K562 (cell line): ENCODE data around the gene TMPRSS11E. TPM values are rescaled to one million over a fixed set of nuclear protein-coding genes. Genes with fewer than 3 reads are reported as not detected.

Source experiments
- ATAC-seq: fragments of 200-7000 bp; cut with Tn5 transposase; 3 replicates; pipeline ENCODE4 v1.9.1; 2020; ENCODE audit warnings: moderate library complexity
- BruUV-seq: library from RNA; stranded (reverse); fragments of 400-500 nt; replicated peaks from 2 replicates; lab custom pipeline; 2021; lab: Mats Ljungman, UMichigan
- CTCF ChIA-PET: fragments of 300-600 bp; formaldehyde crosslinking; extraction: SDS; loops from one replicate; lab custom pipeline; 2021; ENCODE audit warnings: low intra/inter-chr PET ratio; lab: Yijun Ruan, JAX
- POLR2A ChIA-PET: fragments of 300-600, 350-650 bp; sonication (Branson Sonifier 250); formaldehyde crosslinking; extraction: SDS; loops from one replicate; lab custom pipeline; 2021; ENCODE audit warnings: antibody characterized with exemption, inconsistent platforms; lab: Yijun Ruan, JAX
- DNase-seq, 4 experiments: peaks; one replicate each; pipeline versions ENCODE4 v3.0.0 to v3.0.0-alpha.2; 2011 to 2018; ENCODE audit warnings: low spot score in 3 of 4, mixed read lengths in 3 of 4; ENCODE audit errors: extremely low read depth in 1 of 4
- FAIRE-seq: peaks from 2 replicates; lab custom pipeline; 2011; peaks lifted over from hg19 to GRCh38; lab: Jason Lieb, UNC
- H2AFZ ChIP-seq: 2 replicates; pipeline ENCODE4 v1.6.0; 2011; ENCODE audit warnings: low read depth, low read length, control low read depth, inconsistent platforms
- H3K27ac ChIP-seq: fragments of 200-600 bp; 3 replicates; pipeline ENCODE4 v1.8.0; 2011; ENCODE audit warnings: low read depth, mild to moderate bottlenecking, control low read depth, inconsistent platforms, low read length, moderate library complexity, mixed read lengths; ENCODE audit errors: extremely low read depth
- H3K27me3 ChIP-seq, 2 experiments: fragments of 300-600 bp in 1 of 2; 2 replicates in 1 of 2; 3 replicates in 1 of 2; pipeline versions ENCODE4 v1.6.0 to v1.8.0; 2011; ENCODE audit warnings: inconsistent platforms in 2 of 2, low read length in 2 of 2, mild to moderate bottlenecking in 1 of 2, mixed read lengths in 1 of 2, moderate library complexity in 1 of 2; ENCODE audit not compliant: control insufficient read depth in 2 of 2, insufficient read depth in 2 of 2
- H3K36me3 ChIP-seq: fragments of 300-600 bp; 3 replicates; pipeline ENCODE4 v1.8.0; 2011; ENCODE audit warnings: mild to moderate bottlenecking, low read length, inconsistent platforms; ENCODE audit not compliant: control insufficient read depth, insufficient read depth
- H3K4me1 ChIP-seq, 2 experiments: fragments of 200-600 bp in 1 of 2; replicated peaks in 1 of 2; 2 replicates in 1 of 2; 3 replicates in 1 of 2; pipeline versions ENCODE4 v1.5.1 to v1.8.0; 2011; ENCODE audit warnings: inconsistent platforms in 2 of 2, low read length in 2 of 2, mild to moderate bottlenecking in 1 of 2, mixed read lengths in 1 of 2, moderate library complexity in 1 of 2; ENCODE audit not compliant: control insufficient read depth in 2 of 2, insufficient read depth in 2 of 2
- H3K4me2 ChIP-seq: 2 replicates; pipeline ENCODE4 v1.6.1; 2011; ENCODE audit warnings: low read length, control low read depth, inconsistent platforms, mixed read lengths; ENCODE audit not compliant: insufficient read depth
- H3K4me3 ChIP-seq: fragments of 200-600 bp; sonication (generic), shearing (Covaris generic); 2 replicates; pipeline ENCODE4 v1.5.1; 2016; ENCODE audit warnings: control low read depth, inconsistent platforms
- H3K79me2 ChIP-seq: fragments of 200-600 bp; 3 replicates; pipeline ENCODE4 v1.8.0; 2011; ENCODE audit warnings: low read length, inconsistent platforms; ENCODE audit not compliant: control insufficient read depth, insufficient read depth
- H3K9ac ChIP-seq, 2 experiments: 2 replicates each; pipeline versions ENCODE4 v1.6.0 to v1.6.1; 2011; ENCODE audit warnings: low read depth in 2 of 2, low read length in 2 of 2, control low read depth in 1 of 2, inconsistent platforms in 1 of 2, mild to moderate bottlenecking in 1 of 2, mixed read lengths in 1 of 2; ENCODE audit not compliant: insufficient read depth in 1 of 2
- H3K9me1 ChIP-seq: one replicate; pipeline ENCODE4 v1.6.0; 2011; ENCODE audit warnings: inconsistent platforms, mild to moderate bottlenecking, low read length, moderate library complexity; ENCODE audit not compliant: control insufficient read depth, insufficient read depth
- H3K9me3 ChIP-seq: replicated peaks from 2 replicates; pipeline ENCODE4 v1.5.1; 2011; ENCODE audit warnings: low read depth, low read length, inconsistent platforms; ENCODE audit not compliant: control insufficient read depth, insufficient read depth
- H4K20me1 ChIP-seq: replicated peaks from 2 replicates; pipeline ENCODE4 v1.6.1; 2011; ENCODE audit warnings: low read length, inconsistent platforms, mixed read lengths; ENCODE audit not compliant: control insufficient read depth, insufficient read depth
- C11orf30 ChIP-seq: fragments of 450-650 bp; IDR thresholded peaks from 2 replicates; pipeline ENCODE4 v1.6.1; 2016; ENCODE audit warnings: low read depth, mild to moderate bottlenecking
- FOSL1 ChIP-seq: fragments of 200-800 bp; sonication (Bioruptor generic); conservative IDR thresholded peaks from 2 replicates; pipeline ENCODE4 v1.6.1; 2016; ENCODE audit warnings: missing genetic modification characterization, missing compliant biosample characterization
- HIVEP1 ChIP-seq: fragments of 250-450 bp; sonication (Bioruptor Pico); IDR thresholded peaks from 2 replicates; pipeline ENCODE4 v1.4.0; 2020; ENCODE audit warnings: mild to moderate bottlenecking
- HMG20B ChIP-seq: fragments of 250-450 bp; sonication (Bioruptor Pico); IDR thresholded peaks from 2 replicates; pipeline ENCODE4 v1.5.0; 2021; ENCODE audit warnings: mild to moderate bottlenecking
- MAFK ChIP-seq: IDR thresholded peaks from 2 replicates; pipeline ENCODE4 v1.6.1; 2011; ENCODE audit warnings: low read length, improper control_type of control experiment
- NCOR1 ChIP-seq: fragments of 450-650 bp; IDR thresholded peaks from 2 replicates; pipeline ENCODE4 v1.6.1; 2016; ENCODE audit warnings: mild to moderate bottlenecking, moderate library complexity
- NR4A1 ChIP-seq, 2 experiments: fragments of 250-450 bp in 1 of 2; fragments of 450-650 bp in 1 of 2; sonication (Bioruptor Pico) in 1 of 2; IDR thresholded peaks; 2 replicates each; pipeline versions ENCODE4 v1.4.0 to v1.6.1; 2016 to 2020; ENCODE audit warnings: mild to moderate bottlenecking in 2 of 2, missing compliant biosample characterization in 1 of 2, missing genetic modification characterization in 1 of 2, moderate library complexity in 1 of 2
- POU5F1 ChIP-seq: fragments of 150-350 bp; IDR thresholded peaks from 2 replicates; pipeline ENCODE4 v1.6.1; 2014; ENCODE audit warnings: borderline replicate concordance, low read length, low read depth, mild to moderate bottlenecking; ENCODE audit not compliant: partially characterized antibody
- RBFOX2 ChIP-seq: fragments of 200-400 bp; formaldehyde crosslinking; IDR thresholded peaks from 2 replicates; pipeline ENCODE4 v1.6.1; 2017; ENCODE audit warnings: low read depth, mild to moderate bottlenecking, low read length, moderate library complexity
- RBM34 ChIP-seq: fragments of 200-400 bp; formaldehyde crosslinking; IDR thresholded peaks from 2 replicates; pipeline ENCODE4 v1.6.1; 2018; ENCODE audit warnings: low read length, borderline replicate concordance; ENCODE audit not compliant: insufficient read depth
- SIX5 ChIP-seq, 2 experiments: IDR thresholded peaks; 2 replicates each; pipeline ENCODE4 v1.6.1; 2011; ENCODE audit warnings: low read length in 2 of 2, borderline replicate concordance in 1 of 2, low read depth in 1 of 2, mild to moderate bottlenecking in 1 of 2, moderate library complexity in 1 of 2; ENCODE audit not compliant: insufficient read depth in 1 of 2
- TBP ChIP-seq: optimal IDR thresholded peaks from 2 replicates; pipeline ENCODE3; 2011; ENCODE audit warnings: low read depth, low read length, improper control_type of control experiment
- TCF7L2 ChIP-seq: fragments of 150-350 bp; IDR thresholded peaks from 2 replicates; pipeline ENCODE4 v1.6.1; 2016; ENCODE audit warnings: low read depth, mild to moderate bottlenecking, low read length, moderate library complexity
- ZNF197 ChIP-seq: fragments of 200-800 bp; sonication (Bioruptor generic); IDR thresholded peaks from 2 replicates; pipeline ENCODE4 v1.6.1; 2016; ENCODE audit warnings: low read depth, missing genetic modification characterization, missing compliant biosample characterization
- ZSCAN32 ChIP-seq: fragments of 450-650 bp; formaldehyde crosslinking; IDR thresholded peaks from 2 replicates; pipeline ENCODE4 v1.4.0; 2020; ENCODE audit warnings: mild to moderate bottlenecking, moderate library complexity
- WGBS: fragments of 100-300 bp; shearing (Covaris generic); methylation state at CpG from one replicate; pipeline ENCODE4 v1.1.6; 2016; ENCODE audit warnings: low coverage, mixed read lengths; ENCODE audit not compliant: insufficient coverage; ENCODE audit errors: missing lambda C conversion rate; 5-methylcytosine and 5-hydroxymethylcytosine counted together
- in situ Hi-C: fragments of 300-500 bp; cut with MboI; formaldehyde crosslinking; loops from 4 replicates; pipeline ENCODE4 v1.15.0; 2018; ENCODE audit warnings: inconsistent platforms, mixed read lengths
- intact Hi-C: fragments of 100-400 bp; cut with micrococcal nuclease; formaldehyde crosslinking; loops from 2 replicates; pipeline ENCODE4 v1.14.2; 2022
- polyA plus RNA-seq, 8 experiments: library from polyadenylated mRNA; depleted of rRNA in 4 of 8; stranded (reverse) in 5 of 8; unstranded in 3 of 8; fragments of >200 nt; fragmentation: Nextera tagmentation in 2 of 8; fragmentation: Illumina TruSeq in 1 of 8; extraction: Ambion mirVana in 2 of 8; extraction: Trizol in 1 of 8; gene quantifications; 2 replicates each; pipeline versions ENCODE4 v1.2.1 to v1.2.3, GENCODE V29; 2011 to 2014; ENCODE audit warnings: inconsistent platforms in 1 of 8, missing spikeins in 1 of 8
- total RNA-seq, 7 experiments: library from RNA; depleted of rRNA in 6 of 7; stranded (reverse); fragments of >200 nt in 6 of 7; fragmentation: Illumina TruSeq in 2 of 7; extraction: Trizol in 2 of 7; gene quantifications; 2 replicates each; pipeline versions ENCODE4 v1.2.1 to v1.2.3, GENCODE V29; 2011 to 2021; ENCODE audit warnings: low replicate concordance in 1 of 7
- TF ChIP-seq, protein P1 (sequence below): fragments of 250-450 bp; sonication (Bioruptor Pico); IDR thresholded peaks from 2 replicates; pipeline ENCODE4 v1.8.0; 2021; ENCODE audit warnings: mild to moderate bottlenecking, moderate library complexity
- TF ChIP-seq, protein P2 (sequence below): fragments of 450-650 bp; IDR thresholded peaks from 2 replicates; pipeline ENCODE4 v1.6.1; 2016; ENCODE audit warnings: antibody characterized with exemption

TMPRSS11E gene
- total and polyA plus RNA-seq, 9 of the 15 experiments (the other 6 are each of a cell fraction or from before 2014, with no cell fraction given): not detected

DNA sequence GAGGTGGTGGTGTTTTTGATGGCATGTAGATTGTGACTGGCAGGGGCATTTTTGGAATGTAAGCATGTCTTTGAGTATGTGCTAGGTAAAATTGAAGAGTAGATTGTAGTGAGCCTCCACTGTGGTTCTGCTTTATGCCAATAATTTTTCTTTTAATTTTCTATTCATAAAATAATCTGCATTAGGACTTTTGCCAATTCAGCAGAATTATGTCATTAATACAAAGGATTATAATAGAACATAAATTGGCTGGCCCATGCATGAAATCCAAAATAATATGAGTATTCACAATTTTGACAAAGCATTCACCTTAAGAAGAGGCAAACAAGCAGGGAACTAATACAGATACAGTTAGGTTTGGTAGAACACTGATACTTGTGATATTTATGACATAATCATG is 14.9 kb upstream of the TMPRSS11E start (continued):
- TF ChIP-seq C11orf30 (peak; percentile 71), HIVEP1 (CRISPR knock-in tag) (no peak), RBM34 (no peak), POU5F1 (no peak), RBFOX2 (no peak)
- TF ChIP-seq, all 486 proteins: peak for 5

GRCh38 chr4:68433582-68433981 is 13.7 kb upstream of the TMPRSS11E start:
- DNase-seq (no peak), ATAC-seq (no peak), FAIRE-seq (no peak)
- intact Hi-C loops: no loop called here
- no TSS peak for BruUV-seq
- Histone ChIP-seq H4K20me1 (no peaks in the 10 kb centered on the region), H2AFZ (no peak overlapping the region), H3K27me3 (no peaks in the 10 kb centered on the region), H3K27ac (no peak overlapping the region), H3K4me2 (no peak overlapping the region), H3K9ac (no peak overlapping the region), H3K9me3 (no peaks in the 10 kb centered on the region), H3K9me1 (no peaks in the 10 kb centered on the region), H3K4me1 (no peaks in the 10 kb centered on the region), H3K4me3 (no peak overlapping the region), H3K79me2 (no peaks in the 10 kb centered on the region), H3K36me3 (no peaks in the 10 kb centered on the region)
- CTCF ChIA-PET: no interaction called here
- WGBS: 0% methylated on average over 5 of the region's 5 CpGs
- POLR2A ChIA-PET: no interaction called here
- TF ChIP-seq, protein P1, sequence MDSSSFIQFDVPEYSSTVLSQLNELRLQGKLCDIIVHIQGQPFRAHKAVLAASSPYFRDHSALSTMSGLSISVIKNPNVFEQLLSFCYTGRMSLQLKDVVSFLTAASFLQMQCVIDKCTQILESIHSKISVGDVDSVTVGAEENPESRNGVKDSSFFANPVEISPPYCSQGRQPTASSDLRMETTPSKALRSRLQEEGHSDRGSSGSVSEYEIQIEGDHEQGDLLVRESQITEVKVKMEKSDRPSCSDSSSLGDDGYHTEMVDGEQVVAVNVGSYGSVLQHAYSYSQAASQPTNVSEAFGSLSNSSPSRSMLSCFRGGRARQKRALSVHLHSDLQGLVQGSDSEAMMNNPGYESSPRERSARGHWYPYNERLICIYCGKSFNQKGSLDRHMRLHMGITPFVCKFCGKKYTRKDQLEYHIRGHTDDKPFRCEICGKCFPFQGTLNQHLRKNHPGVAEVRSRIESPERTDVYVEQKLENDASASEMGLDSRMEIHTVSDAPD: no peak
- TF ChIP-seq FOSL1 (tag) (no peak), SIX5 (IDR thresholded peaks at IDR 0.05; ENCODE audit: borderline replicate concordance in 1 of 2, insufficient read depth in 1 of 2, low read depth in 1 of 2, low read length in 2 of 2) (no peak), HMG20B (CRISPR knock-in tag) (no peak), ZNF197 (no peak), MAFK (no peak), TBP (no peak), TCF7L2 (no peak), ZSCAN32 (CRISPR knock-in tag) (no peak), NR4A1 (CRISPR knock-in tag; IDR thresholded peaks at IDR 0.05) (no peak), NR4A1 (tag; IDR thresholded peaks at IDR 0.05) (no peak), NCOR1 (no peak)
- TF ChIP-seq, protein P2, sequence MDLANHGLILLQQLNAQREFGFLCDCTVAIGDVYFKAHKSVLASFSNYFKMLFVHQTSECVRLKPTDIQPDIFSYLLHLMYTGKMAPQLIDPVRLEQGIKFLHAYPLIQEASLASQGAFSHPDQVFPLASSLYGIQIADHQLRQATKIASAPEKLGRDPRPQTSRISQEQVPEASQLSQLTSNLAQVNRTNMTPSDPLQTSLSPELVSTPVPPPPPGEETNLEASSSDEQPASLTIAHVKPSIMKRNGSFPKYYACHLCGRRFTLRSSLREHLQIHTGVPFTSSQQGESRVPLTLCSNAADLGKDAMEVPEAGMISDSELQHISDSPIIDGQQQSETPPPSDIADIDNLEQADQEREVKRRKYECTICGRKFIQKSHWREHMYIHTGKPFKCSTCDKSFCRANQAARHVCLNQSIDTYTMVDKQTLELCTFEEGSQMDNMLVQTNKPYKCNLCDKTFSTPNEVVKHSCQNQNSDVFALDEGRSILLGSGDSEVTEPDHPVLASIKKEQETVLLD: no peak
- in situ Hi-C loops: no loop called here
